Activated CD4-positive, alpha-beta T cell treated with anti-CD3 and anti-CD28 coated beads, Interleukin-2, amount 50 U/mL, for 4 hours (primary cell): ENCODE data around the gene FCRL5.
"Not testable (repeated sequence)": the region's sequence is repeated elsewhere in the genome, so short reads cannot be mapped to it uniquely, and the experiment has no call there.

Experiments used
- DNase-seq, 2 experiments: peaks; one replicate each; pipeline ENCODE4 v3.0.0-alpha.2; 2020

Gene FCRL5

GRCh38 chr1:157551694-157552693, at the start of gene FCRL5:
TSS of gene FCRL5 (minus strand) at chr1:157552515. CDS start at chr1:157552362, 153 bp downstream.
- no peak for DNase-seq

- no peak for DNase-seq
These were observed 47.9 kb upstream of the FCRL5 start for GRCh38 chr1:157600236-157600635.

GRCh38 chr1:157597959-157598667, 45.8 kb upstream of the FCRL5 start, which contains the start of gene FCRL4:
TSS of gene FCRL4 (minus strand) at chr1:157598085. CDS start at chr1:157597944, 141 bp downstream.
- no peak for DNase-seq

- no peak for DNase-seq
These were observed 44.1 kb upstream of the FCRL5 start for GRCh38 chr1:157596384-157596783.

- DNase-seq: no peak
These were observed 43.0 kb upstream of the FCRL5 start for GRCh38 chr1:157595356-157595755.

- DNase-seq: no peak
These were observed 33.7 kb upstream of the FCRL5 start for GRCh38 chr1:157585984-157586383.

GRCh38 chr1:157584503-157584902, 32.2 kb upstream of the FCRL5 start:
- no peak for DNase-seq

GRCh38 chr1:157580828-157581210, 28.5 kb upstream of the FCRL5 start:
- DNase-seq: no peak

- DNase-seq: no peak
These were observed 28.0 kb upstream of the FCRL5 start for GRCh38 chr1:157580179-157580827.

- no peak for DNase-seq
These were observed 25.1 kb upstream of the FCRL5 start for GRCh38 chr1:157577420-157577819.

GRCh38 chr1:157575744-157576143, 23.4 kb upstream of the FCRL5 start:
- DNase-seq: no peak

GRCh38 chr1:157574836-157575235, 22.5 kb upstream of the FCRL5 start:
- no peak for DNase-seq

GRCh38 chr1:157566484-157567300, 14.4 kb upstream of the FCRL5 start:
- DNase-seq: no peak

- no peak for DNase-seq
These were observed 10.2 kb upstream of the FCRL5 start for GRCh38 chr1:157562515-157562914.

- DNase-seq: no peak
These were observed 5.8 kb upstream of the FCRL5 start for GRCh38 chr1:157558119-157558518.

- not testable (repeated sequence) for DNase-seq
These were observed 4.2 kb downstream of the FCRL5 start for GRCh38 chr1:157548081-157548480.

- no peak for DNase-seq
These were observed 9.6 kb downstream of the FCRL5 start for GRCh38 chr1:157542676-157543075.

GRCh38 chr1:157540852-157541251, 11.5 kb downstream of the FCRL5 start:
- no peak for DNase-seq

GRCh38 chr1:157540160-157540748, 12.1 kb downstream of the FCRL5 start:
- DNase-seq: no peak

- no peak for DNase-seq
These were observed 12.7 kb downstream of the FCRL5 start for GRCh38 chr1:157539568-157539967.

GRCh38 chr1:157532569-157532968, 19.7 kb downstream of the FCRL5 start:
- DNase-seq: no peak
